ENCODE measurements around the gene SUB1.

GRCh38 chr5:32584646-32585045 is 711 bp upstream of the SUB1 start:
- TF ChIP-seq CTCF (IDR thresholded peaks at IDR 0.05) (no peak), POLR2A (IDR thresholded peaks at IDR 0.05) (no peak)

Data from uterus (tissue), 2 donors.